Central memory CD8-positive, alpha-beta T cell (primary cell): Measurements from ENCODE around the gene MBD3L2B.

Source experiments
- ATAC-seq: fragments of 150-1000 bp; cut with Tn5 transposase; replicated peaks from 2 replicates; pipeline ENCODE4 v1.10.0; 2022; ENCODE audit warnings: mild to moderate bottlenecking, moderate FRiP score, moderate number of reproducible peaks; ENCODE audit not compliant: poor library complexity, severe bottlenecking; ENCODE audit errors: extremely low read depth
- DNase-seq, 2 donors: peaks; one replicate each; pipeline ENCODE4 v3.0.0; 2021; ENCODE audit warnings: low spot score in 2 of 2
- H3K27ac Mint-ChIP-seq: one replicate; pipeline ENCODE4 v1.8.0; 2022; ENCODE audit warnings: low read depth, mild to moderate bottlenecking, moderate library complexity, mixed read lengths
- H3K27me3 Mint-ChIP-seq: one replicate; pipeline ENCODE4 v1.8.0; 2022; ENCODE audit warnings: mixed read lengths
- H3K36me3 Mint-ChIP-seq: one replicate; pipeline ENCODE4 v1.8.0; 2022; ENCODE audit warnings: mild to moderate bottlenecking, moderate library complexity, mixed read lengths; ENCODE audit not compliant: insufficient read depth
- H3K4me1 Mint-ChIP-seq: one replicate; pipeline ENCODE4 v1.8.0; 2022; ENCODE audit warnings: mixed read lengths
- H3K4me3 Mint-ChIP-seq: one replicate; pipeline ENCODE4 v1.8.0; 2022; ENCODE audit warnings: mild to moderate bottlenecking, moderate library complexity, mixed read lengths
- H3K9me3 Mint-ChIP-seq: one replicate; pipeline ENCODE4 v1.8.0; 2022; ENCODE audit warnings: mixed read lengths

Gene MBD3L2B

GRCh38 chr19:7006135-7006704, 15.0 kb downstream of the MBD3L2B start:
- H3K27ac Mint-ChIP-seq, result no peak overlapping the region
- peaks cover 32% of the 10 kb centered on the region for H3K4me1 Mint-ChIP-seq
- no peak for DNase-seq
- peaks cover 2% of the 10 kb centered on the region for H3K36me3 Mint-ChIP-seq
- no peaks in the 10 kb centered on the region for H3K9me3 Mint-ChIP-seq
- ATAC-seq, result no peak
- no peak overlapping the region for H3K4me3 Mint-ChIP-seq
- peaks cover 9% of the 10 kb centered on the region for H3K27me3 Mint-ChIP-seq

- peaks cover 15% of the 10 kb centered on the region for H3K27me3 Mint-ChIP-seq
- H3K4me3 Mint-ChIP-seq, result no peak overlapping the region
Measured at GRCh38 chr19:7004313-7004931, 16.8 kb downstream of the MBD3L2B start.

GRCh38 chr19:7000816-7001215, 20.4 kb downstream of the MBD3L2B start:
- H3K27me3 Mint-ChIP-seq, result peaks cover 15% of the 10 kb centered on the region
- H3K9me3 Mint-ChIP-seq, result no peaks in the 10 kb centered on the region
- H3K36me3 Mint-ChIP-seq, result no peaks in the 10 kb centered on the region
- peaks cover 6% of the 10 kb centered on the region for H3K4me1 Mint-ChIP-seq
- ATAC-seq (no peak), DNase-seq (no peak)
- H3K27ac Mint-ChIP-seq, result no peak overlapping the region
- no peak overlapping the region for H3K4me3 Mint-ChIP-seq

More at GRCh38 chr19:7004313-7004931, 16.8 kb downstream of the MBD3L2B start:
- H3K9me3 Mint-ChIP-seq, result no peaks in the 10 kb centered on the region
- H3K4me1 Mint-ChIP-seq, result peaks cover 23% of the 10 kb centered on the region
- ATAC-seq (peak; percentile 32), DNase-seq (no peak)
- H3K27ac Mint-ChIP-seq, result peak overlapping the region; percentile 35
- peaks cover 2% of the 10 kb centered on the region for H3K36me3 Mint-ChIP-seq

GRCh38 chr19:7000333-7000732, 20.9 kb downstream of the MBD3L2B start:
- Mint-ChIP-seq H3K9me3 (peaks cover 2% of the 10 kb centered on the region), H3K27me3 (peaks cover 15% of the 10 kb centered on the region), H3K27ac (no peak overlapping the region), H3K4me1 (peaks cover 6% of the 10 kb centered on the region), H3K36me3 (no peaks in the 10 kb centered on the region), H3K4me3 (no peak overlapping the region)
- DNase-seq (no peak), ATAC-seq (no peak)

- Mint-ChIP-seq H3K27me3 (peaks cover 15% of the 10 kb centered on the region), H3K4me3 (no peak overlapping the region), H3K36me3 (no peaks in the 10 kb centered on the region), H3K27ac (no peak overlapping the region), H3K4me1 (peaks cover 6% of the 10 kb centered on the region), H3K9me3 (peaks cover 6% of the 10 kb centered on the region)
- no peak for ATAC-seq
- no peak for DNase-seq
Measured at GRCh38 chr19:6999933-7000332, 21.3 kb downstream of the MBD3L2B start.

DNA sequence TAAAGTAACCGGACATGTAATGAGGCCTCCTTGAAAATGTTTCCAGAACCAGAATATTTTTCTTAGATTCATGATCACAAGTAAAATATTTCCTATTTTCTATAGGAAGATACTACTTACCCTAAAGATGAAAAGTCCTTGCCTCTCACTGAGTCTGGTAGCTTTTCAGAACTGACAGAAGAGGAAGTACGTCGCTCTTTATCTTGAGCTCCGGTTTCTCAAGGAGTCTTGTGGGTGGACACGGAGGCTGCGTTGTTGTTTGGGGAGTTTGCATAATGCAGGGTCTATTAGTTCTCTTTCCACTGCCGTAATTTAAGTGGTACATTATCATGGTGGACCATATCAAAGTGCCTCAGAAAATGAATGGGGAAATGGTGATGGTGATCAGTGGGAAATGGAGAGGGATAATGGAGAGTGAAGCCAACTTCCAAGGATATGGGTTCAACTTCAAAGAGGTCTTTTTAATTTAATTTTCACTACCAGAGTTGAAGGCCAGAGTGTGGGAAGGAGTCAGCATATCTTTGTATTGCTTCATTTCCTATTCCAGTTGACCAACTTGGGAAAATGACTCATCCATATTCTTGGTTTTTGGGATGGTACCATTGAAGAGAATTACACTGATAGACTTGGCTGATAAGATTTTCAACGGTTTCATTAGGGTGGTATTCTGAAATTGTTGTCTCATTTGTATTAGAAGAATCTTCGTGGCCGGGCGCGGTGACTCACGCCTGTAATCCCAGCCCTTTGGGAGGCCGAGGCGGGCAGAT, 23.4 kb downstream of the MBD3L2B start:
- Mint-ChIP-seq H3K4me3 (no peak overlapping the region), H3K4me1 (no peaks in the 10 kb centered on the region), H3K27me3 (peaks cover 15% of the 10 kb centered on the region), H3K27ac (no peak overlapping the region), H3K36me3 (no peaks in the 10 kb centered on the region), H3K9me3 (peaks cover 8% of the 10 kb centered on the region)
- no peak for ATAC-seq
- DNase-seq, result no peak

DNA sequence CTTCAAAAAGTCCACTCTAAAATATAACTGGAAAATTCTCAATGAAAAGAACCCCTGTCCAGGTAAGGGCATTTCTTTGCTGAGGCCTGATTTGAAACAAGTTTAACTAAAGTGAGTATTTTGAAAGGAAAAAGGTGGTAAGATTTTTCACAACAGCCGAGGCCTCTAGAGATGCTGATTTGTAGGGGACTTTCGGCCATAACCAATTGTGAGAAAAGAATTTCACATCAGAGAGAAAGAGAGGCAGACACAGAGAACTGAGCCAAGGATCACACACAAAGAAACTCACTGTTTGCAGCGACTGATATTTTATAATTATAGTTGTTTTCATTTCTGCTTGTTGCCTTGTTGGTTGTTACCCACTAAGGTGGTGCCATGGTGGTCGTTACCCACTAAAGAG, 24.4 kb downstream of the MBD3L2B start:
- DNase-seq, result no peak
- Mint-ChIP-seq H3K27me3 (peaks cover 12% of the 10 kb centered on the region), H3K27ac (no peak overlapping the region), H3K4me1 (no peaks in the 10 kb centered on the region), H3K36me3 (no peaks in the 10 kb centered on the region), H3K4me3 (no peak overlapping the region), H3K9me3 (peaks cover 8% of the 10 kb centered on the region)
- ATAC-seq, result no peak

DNA sequence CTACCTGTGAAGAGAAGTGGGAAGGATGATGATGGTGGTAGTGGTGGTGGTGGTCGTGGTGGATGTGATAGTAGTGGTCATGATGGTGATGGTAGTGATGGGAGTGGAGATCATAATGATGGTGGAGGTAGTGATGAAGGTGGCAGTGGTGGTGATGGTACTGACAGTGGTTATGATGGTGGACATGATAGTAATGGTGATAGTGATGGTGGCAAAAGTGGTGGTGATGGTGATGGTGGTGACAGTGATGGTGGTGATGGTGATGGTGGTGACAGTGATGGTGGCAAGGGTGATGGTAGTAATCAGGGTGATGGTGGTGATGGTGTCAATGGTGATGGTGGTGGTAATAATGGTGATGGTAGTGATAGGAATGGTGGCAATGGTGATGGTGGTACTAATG, 26.2 kb downstream of the MBD3L2B start:
- Mint-ChIP-seq H3K27ac (peak overlapping the region; percentile 0), H3K4me3 (no peak overlapping the region), H3K4me1 (no peaks in the 10 kb centered on the region), H3K27me3 (no peaks in the 10 kb centered on the region), H3K9me3 (peaks cover 8% of the 10 kb centered on the region), H3K36me3 (no peaks in the 10 kb centered on the region)
- ATAC-seq (no peak), DNase-seq (no peak)

- H3K27ac Mint-ChIP-seq, result no peak overlapping the region
- H3K4me3 Mint-ChIP-seq, result no peak overlapping the region
- H3K27me3 Mint-ChIP-seq, result peaks cover 33% of the 10 kb centered on the region
- no peaks in the 10 kb centered on the region for H3K4me1 Mint-ChIP-seq
- no peaks in the 10 kb centered on the region for H3K36me3 Mint-ChIP-seq
- no peak for DNase-seq
- no peak for ATAC-seq
- H3K9me3 Mint-ChIP-seq, result peaks cover 8% of the 10 kb centered on the region
Measured at GRCh38 chr19:6988257-6988656, 33.0 kb downstream of the MBD3L2B start.

DNA sequence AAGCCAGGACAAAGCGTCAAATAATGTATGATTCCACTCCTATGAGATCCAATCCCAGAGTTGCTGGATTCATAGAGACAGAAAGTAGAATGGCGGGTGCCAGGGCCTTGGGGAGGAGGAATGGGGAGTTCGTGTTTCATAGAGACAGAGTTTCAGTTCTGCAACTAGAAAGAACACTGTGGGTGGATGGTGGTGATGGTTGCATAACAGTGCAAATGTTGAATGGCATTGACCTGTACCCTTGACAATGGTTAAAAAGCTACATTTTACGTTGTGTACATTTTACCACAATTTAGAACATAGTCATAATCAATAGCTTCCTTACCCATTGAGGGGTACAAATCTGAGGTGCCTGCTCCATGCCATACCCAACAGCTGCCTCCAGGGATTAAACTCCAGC, 33.4 kb downstream of the MBD3L2B start:
- H3K27me3 Mint-ChIP-seq, result peaks cover 33% of the 10 kb centered on the region
- peaks cover 12% of the 10 kb centered on the region for H3K9me3 Mint-ChIP-seq
- H3K4me1 Mint-ChIP-seq, result no peaks in the 10 kb centered on the region
- DNase-seq, result no peak
- ATAC-seq, result no peak
- no peak overlapping the region for H3K27ac Mint-ChIP-seq
- no peak overlapping the region for H3K4me3 Mint-ChIP-seq
- no peaks in the 10 kb centered on the region for H3K36me3 Mint-ChIP-seq

DNA sequence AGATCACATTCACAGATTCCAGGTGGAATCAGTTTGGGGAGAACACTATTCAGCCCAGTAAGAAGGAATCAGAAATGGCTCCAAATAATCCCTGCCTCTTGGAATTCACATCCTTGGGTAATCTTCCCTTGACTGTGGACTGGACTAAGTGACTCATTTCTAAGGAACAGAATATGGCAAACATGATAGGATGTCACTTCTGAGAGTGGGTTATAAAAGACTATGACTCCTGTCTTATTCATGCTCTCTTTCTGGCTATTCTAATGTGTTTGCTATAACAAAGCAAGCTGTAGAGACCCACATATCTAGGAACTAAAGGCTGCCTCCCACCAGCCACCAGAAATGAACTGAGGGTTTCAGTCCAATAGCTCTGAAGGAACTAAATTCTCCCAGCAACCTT, 37.8 kb downstream of the MBD3L2B start:
- no peaks in the 10 kb centered on the region for H3K36me3 Mint-ChIP-seq
- H3K9me3 Mint-ChIP-seq, result peaks cover 12% of the 10 kb centered on the region
- no peak overlapping the region for H3K27ac Mint-ChIP-seq
- peaks cover 50% of the 10 kb centered on the region for H3K27me3 Mint-ChIP-seq
- ATAC-seq (no peak), DNase-seq (no peak)
- no peaks in the 10 kb centered on the region for H3K4me1 Mint-ChIP-seq
- no peak overlapping the region for H3K4me3 Mint-ChIP-seq

GRCh38 chr19:6979399-6979798, 41.8 kb downstream of the MBD3L2B start:
- Mint-ChIP-seq H3K27ac (no peak overlapping the region), H3K9me3 (peaks cover 5% of the 10 kb centered on the region), H3K27me3 (peaks cover 61% of the 10 kb centered on the region), H3K36me3 (no peaks in the 10 kb centered on the region), H3K4me3 (no peak overlapping the region), H3K4me1 (no peaks in the 10 kb centered on the region)
- DNase-seq (no peak), ATAC-seq (no peak)

GRCh38 chr19:6976197-6976596, 45.0 kb downstream of the MBD3L2B start:
- H3K27ac Mint-ChIP-seq, result no peak overlapping the region
- H3K4me3 Mint-ChIP-seq, result no peak overlapping the region
- H3K27me3 Mint-ChIP-seq, result peaks cover 50% of the 10 kb centered on the region
- H3K36me3 Mint-ChIP-seq, result no peaks in the 10 kb centered on the region
- no peaks in the 10 kb centered on the region for H3K4me1 Mint-ChIP-seq
- H3K9me3 Mint-ChIP-seq, result no peaks in the 10 kb centered on the region
- ATAC-seq (no peak), DNase-seq (no peak)
